ENCODE data around the gene GATAD2A.

GRCh38 chr19:19502281-19502680, 96.8 kb downstream of the GATAD2A start:
- TF ChIP-seq CTCF (conservative IDR thresholded peaks at IDR 0.05 in 1 of 2, IDR thresholded peaks at IDR 0.05 in 1 of 2; ENCODE audit: low read depth in 1 of 2, low read length in 2 of 2) (no peak), EZH2 (IDR thresholded peaks at IDR 0.05; ENCODE audit: low read length, missing control alignments) (no peak)

Measured in fibroblast of lung (primary cell).